Measurements from ENCODE around the gene SRP68. TPM values are rescaled to one million over a fixed set of nuclear protein-coding genes. Genes with fewer than 3 reads are reported as not detected.
"Not testable (repeated sequence)": the region's sequence is repeated elsewhere in the genome, so short reads cannot be mapped to it uniquely, and the experiment has no call there.

Gene SRP68
- total RNA-seq, 1 experiment from 2014 or later: 29.3 TPM

GRCh38 chr17:76089680-76090516, 17.6 kb upstream of the SRP68 start:
- DNase-seq (ENCODE audit: low read depth): no peak

- no peak for DNase-seq (ENCODE audit: low read depth)
Measured at GRCh38 chr17:76088868-76089576, 16.7 kb upstream of the SRP68 start.

- no peak for DNase-seq (ENCODE audit: low read depth)
Measured at GRCh38 chr17:76088041-76088867, 15.9 kb upstream of the SRP68 start.

- no peak for DNase-seq (ENCODE audit: low read depth)
Measured at GRCh38 chr17:76087531-76087930, 15.2 kb upstream of the SRP68 start.

GRCh38 chr17:76086384-76086783, 14.1 kb upstream of the SRP68 start:
- no peak for DNase-seq (ENCODE audit: low read depth)

GRCh38 chr17:76085731-76086366, 13.5 kb upstream of the SRP68 start:
- no peak for DNase-seq (ENCODE audit: low read depth)

GRCh38 chr17:76085066-76085730, 12.9 kb upstream of the SRP68 start:
- DNase-seq (ENCODE audit: low read depth): no peak

GRCh38 chr17:76083536-76084182, 11.3 kb upstream of the SRP68 start:
- no peak for DNase-seq (ENCODE audit: low read depth)

GRCh38 chr17:76082326-76083251, 10.3 kb upstream of the SRP68 start:
- no peak for DNase-seq (ENCODE audit: low read depth)

- no peak for DNase-seq (ENCODE audit: low read depth)
Measured at GRCh38 chr17:76081295-76082210, 9.2 kb upstream of the SRP68 start.

- DNase-seq (ENCODE audit: low read depth): no peak
Measured at GRCh38 chr17:76080768-76081287, 8.5 kb upstream of the SRP68 start.

GRCh38 chr17:76079956-76080767, 7.8 kb upstream of the SRP68 start:
- no peak for DNase-seq (ENCODE audit: low read depth)

- no peak for DNase-seq (ENCODE audit: low read depth)
Measured at GRCh38 chr17:76079535-76079955, 7.2 kb upstream of the SRP68 start.

- no peak for DNase-seq (ENCODE audit: low read depth)
Measured at GRCh38 chr17:76078860-76079534, 6.7 kb upstream of the SRP68 start, which contains the start of gene ZACN. Gene ZACN, plus strand, starts transcription at chr17:76079182. Its CDS starts 83 bp downstream, at chr17:76079265.

- DNase-seq (ENCODE audit: low read depth): not testable (repeated sequence)
Measured at GRCh38 chr17:76078370-76078769, 6.1 kb upstream of the SRP68 start.

- no peak for DNase-seq (ENCODE audit: low read depth)
Measured at GRCh38 chr17:76077584-76078110, 5.3 kb upstream of the SRP68 start.
